GM23338 (cell line): ENCODE measurements around the gene LEFTY1. TPM values are rescaled to one million over a fixed set of nuclear protein-coding genes. Genes with fewer than 3 reads are reported as not detected.
A peak's percentile ranks its signal among the peaks of the same experiment; 100 is the strongest.

ENCODE experiments used
- ATAC-seq: fragments of 200-7000 bp; cut with Tn5 transposase; 3 replicates; pipeline ENCODE4 v1.9.1; 2020
- DNase-seq: peaks from one replicate; pipeline ENCODE4 v3.0.0-alpha.2; 2015; ENCODE audit warnings: low spot score
- H2AFZ ChIP-seq: fragments of 200-600 bp; sonication (generic); 2 replicates; pipeline ENCODE4 v1.8.0; 2016; ENCODE audit warnings: antibody characterized with exemption, mild to moderate bottlenecking, moderate library complexity
- H3F3A ChIP-seq: fragments of 200-600 bp; sonication (generic); replicated peaks from 2 replicates; pipeline ENCODE4 v1.8.0; 2017; ENCODE audit warnings: antibody characterized with exemption, mixed run types, low read depth
- H3K27ac ChIP-seq: fragments of 200-600 bp; sonication (generic); 2 replicates; pipeline ENCODE4 v1.6.1; 2016; ENCODE audit warnings: low read depth
- H3K27me3 ChIP-seq: fragments of 200-600 bp; sonication (generic); 2 replicates; pipeline ENCODE4 v1.8.0; 2016; ENCODE audit warnings: mild to moderate bottlenecking, mixed run types, moderate library complexity; ENCODE audit not compliant: insufficient read depth
- H3K36me3 ChIP-seq: fragments of 200-600 bp; sonication (generic); 2 replicates; pipeline ENCODE4 v1.8.0; 2016; ENCODE audit warnings: mild to moderate bottlenecking; ENCODE audit not compliant: insufficient read depth
- H3K4me1 ChIP-seq: fragments of 200-600 bp; sonication (generic); 2 replicates; pipeline ENCODE4 v1.8.0; 2016; ENCODE audit warnings: mild to moderate bottlenecking, moderate library complexity; ENCODE audit not compliant: insufficient read depth
- H3K4me2 ChIP-seq: fragments of 200-600 bp; sonication (generic); 2 replicates; pipeline ENCODE4 v1.7.1; 2017; ENCODE audit warnings: mixed run types
- H3K4me3 ChIP-seq: fragments of 200-600 bp; sonication (generic); 2 replicates; pipeline ENCODE4 v1.6.1; 2016; ENCODE audit warnings: mixed run types
- H3K79me2 ChIP-seq: fragments of 200-600 bp; sonication (generic); replicated peaks from 2 replicates; pipeline ENCODE4 v1.8.0; 2017; ENCODE audit warnings: mild to moderate bottlenecking; ENCODE audit not compliant: insufficient read depth
- H3K9me2 ChIP-seq: fragments of 200-600 bp; sonication (generic); 2 replicates; pipeline ENCODE4 v1.8.0; 2017; ENCODE audit not compliant: insufficient read depth
- H4K20me1 ChIP-seq: fragments of 200-600 bp; sonication (generic); replicated peaks from 2 replicates; pipeline ENCODE4 v1.8.0; 2017; ENCODE audit warnings: mild to moderate bottlenecking; ENCODE audit not compliant: insufficient read depth
- H3K27ac Mint-ChIP-seq: 2 replicates; pipeline ENCODE4 v1.8.0; 2020; ENCODE audit warnings: inconsistent platforms, mild to moderate bottlenecking, moderate library complexity, mixed read lengths
- H3K27me3 Mint-ChIP-seq: 3 replicates; pipeline ENCODE4 v1.8.0; 2022; ENCODE audit warnings: low read depth, mild to moderate bottlenecking, moderate library complexity, mixed read lengths, inconsistent platforms; ENCODE audit not compliant: insufficient read depth, poor library complexity
- H3K36me3 Mint-ChIP-seq: 3 replicates; pipeline ENCODE4 v1.8.0; 2021; ENCODE audit warnings: low read depth, mild to moderate bottlenecking, inconsistent platforms, moderate library complexity, mixed read lengths
- H3K4me1 Mint-ChIP-seq: 3 replicates; pipeline ENCODE4 v1.8.0; 2020; ENCODE audit warnings: mild to moderate bottlenecking, inconsistent platforms, mixed read lengths
- H3K4me3 Mint-ChIP-seq: 3 replicates; pipeline ENCODE4 v1.8.0; 2021; ENCODE audit warnings: moderate library complexity, mild to moderate bottlenecking, inconsistent platforms, mixed read lengths
- H3K9me3 Mint-ChIP-seq: 3 replicates; pipeline ENCODE4 v1.8.0; 2020; ENCODE audit warnings: moderate library complexity, mild to moderate bottlenecking, inconsistent platforms, mixed read lengths
- CREB1 ChIP-seq: fragments of 250-450 bp; sonication (Bioruptor Pico); IDR thresholded peaks from 2 replicates; pipeline ENCODE4 v1.5.0; 2020; ENCODE audit warnings: low read depth, mild to moderate bottlenecking, moderate library complexity
- EZH2 ChIP-seq: fragments of 200-600 bp; sonication (generic); IDR thresholded peaks from one replicate; pipeline ENCODE4 v1.8.0; 2017; ENCODE audit warnings: antibody characterized with exemption, mild to moderate bottlenecking, low read depth; ENCODE audit not compliant: unreplicated experiment
- EZH2phosphoT487 ChIP-seq: fragments of 200-600 bp; sonication (generic); IDR thresholded peaks from one replicate; pipeline ENCODE4 v1.8.1; 2018; ENCODE audit warnings: antibody characterized with exemption; ENCODE audit not compliant: unreplicated experiment
- JUNB ChIP-seq: IDR thresholded peaks from one replicate; pipeline ENCODE4 v1.6.1; 2016; ENCODE audit warnings: antibody characterized with exemption; ENCODE audit not compliant: unreplicated experiment
- POLR2AphosphoS5 ChIP-seq: IDR thresholded peaks from 2 replicates; pipeline ENCODE4 v1.6.1; 2016; ENCODE audit warnings: antibody characterized with exemption, low read depth
- STAT1 ChIP-seq: IDR thresholded peaks from one replicate; pipeline ENCODE4 v1.6.1; 2016; ENCODE audit warnings: antibody characterized with exemption; ENCODE audit not compliant: unreplicated experiment
- ZNF114 ChIP-seq: fragments of 250-450 bp; sonication (Bioruptor Pico); IDR thresholded peaks from 2 replicates; pipeline ENCODE4 v1.5.0; 2020; ENCODE audit warnings: mild to moderate bottlenecking, moderate library complexity
- ZNF331 ChIP-seq: fragments of 250-450 bp; sonication (Bioruptor Pico); IDR thresholded peaks from 2 replicates; pipeline ENCODE4 v1.5.0; 2020; ENCODE audit warnings: low read depth, mild to moderate bottlenecking, moderate library complexity
- polyA plus RNA-seq: library from polyadenylated mRNA; unstranded; fragments of >200 nt; fragmentation: Nextera tagmentation; extraction: Ambion mirVana; gene quantifications from 2 replicates; pipeline ENCODE4 v1.2.1, GENCODE V29; 2016
- total RNA-seq: library from RNA; depleted of rRNA; stranded (reverse); fragments of >200 nt; shearing (Covaris generic); gene quantifications from 2 replicates; pipeline ENCODE4 v1.2.3, GENCODE V29; 2014
- TF ChIP-seq, protein P1 (sequence below): IDR thresholded peaks from 2 replicates; pipeline ENCODE4 v1.6.1; 2016; ENCODE audit warnings: antibody characterized with exemption
- TF ChIP-seq, protein P2 (sequence below), 2 experiments: fragments of 200-600 bp in 1 of 2; sonication (generic) in 1 of 2; conservative IDR thresholded peaks; 2 replicates each; pipeline versions ENCODE4 v1.5.1 to v1.6.1; 2016 to 2017; ENCODE audit warnings: antibody characterized with exemption in 2 of 2, low read depth in 2 of 2, mild to moderate bottlenecking in 2 of 2, moderate library complexity in 1 of 2
- TF ChIP-seq, protein P3 (sequence below): IDR thresholded peaks from one replicate; pipeline ENCODE4 v1.6.1; 2018; ENCODE audit warnings: antibody characterized with exemption; ENCODE audit not compliant: unreplicated experiment

The LEFTY1 gene
- total and polyA plus RNA-seq, 2 experiments from 2014 or later, result 27.5 to 65.4 TPM

DNA sequence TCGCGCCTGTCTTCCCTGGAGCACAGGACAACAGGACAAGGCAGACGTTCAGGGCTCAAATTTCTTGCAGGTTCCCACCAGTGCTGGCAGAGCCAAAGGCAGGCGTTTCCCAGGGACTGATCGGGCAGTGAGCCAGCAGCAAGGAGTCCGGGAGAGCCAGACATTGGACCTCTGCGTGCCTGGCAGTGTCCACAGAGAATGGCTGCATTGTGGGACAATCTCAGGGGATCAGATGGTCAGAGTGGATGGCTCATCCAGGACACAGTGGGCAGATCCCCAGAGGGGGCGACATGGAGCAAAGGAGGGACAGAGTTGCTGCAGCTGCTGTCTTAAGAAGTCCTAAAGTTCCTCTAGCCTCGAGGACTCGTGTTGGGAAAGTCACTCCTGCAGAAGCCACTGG, 11.4 kb downstream of the LEFTY1 start:
- Mint-ChIP-seq H3K27me3 (peaks cover 23% of the 10 kb centered on the region), H3K4me3 (no peak overlapping the region), H3K36me3 (peaks cover 44% of the 10 kb centered on the region), H3K27ac (no peak overlapping the region), H3K4me1 (peaks cover 44% of the 10 kb centered on the region), H3K9me3 (no peaks in the 10 kb centered on the region)
- peaks cover 26% of the 10 kb centered on the region; the same call in 1 of the 2 replicates for H3K36me3 ChIP-seq
- no peak overlapping the region for H2AFZ ChIP-seq
- peaks cover 27% of the 10 kb centered on the region for H3K4me1 ChIP-seq
- H3K4me3 ChIP-seq, result no peak overlapping the region
- no peaks in the 10 kb centered on the region for H3K27me3 ChIP-seq
- no peak overlapping the region for H3K4me2 ChIP-seq
- peaks cover 60% of the 10 kb centered on the region for H3K79me2 ChIP-seq
- peak overlapping the region; percentile 78; the same call in 1 of the 2 replicates for H3K27ac ChIP-seq
- H4K20me1 ChIP-seq, result peaks cover 17% of the 10 kb centered on the region
- no peaks in the 10 kb centered on the region for H3K9me2 ChIP-seq
- H3F3A ChIP-seq, result no peaks in the 10 kb centered on the region
- TF ChIP-seq, protein P1, sequence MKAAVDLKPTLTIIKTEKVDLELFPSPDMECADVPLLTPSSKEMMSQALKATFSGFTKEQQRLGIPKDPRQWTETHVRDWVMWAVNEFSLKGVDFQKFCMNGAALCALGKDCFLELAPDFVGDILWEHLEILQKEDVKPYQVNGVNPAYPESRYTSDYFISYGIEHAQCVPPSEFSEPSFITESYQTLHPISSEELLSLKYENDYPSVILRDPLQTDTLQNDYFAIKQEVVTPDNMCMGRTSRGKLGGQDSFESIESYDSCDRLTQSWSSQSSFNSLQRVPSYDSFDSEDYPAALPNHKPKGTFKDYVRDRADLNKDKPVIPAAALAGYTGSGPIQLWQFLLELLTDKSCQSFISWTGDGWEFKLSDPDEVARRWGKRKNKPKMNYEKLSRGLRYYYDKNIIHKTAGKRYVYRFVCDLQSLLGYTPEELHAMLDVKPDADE, result no peak
- TF ChIP-seq, protein P2, sequence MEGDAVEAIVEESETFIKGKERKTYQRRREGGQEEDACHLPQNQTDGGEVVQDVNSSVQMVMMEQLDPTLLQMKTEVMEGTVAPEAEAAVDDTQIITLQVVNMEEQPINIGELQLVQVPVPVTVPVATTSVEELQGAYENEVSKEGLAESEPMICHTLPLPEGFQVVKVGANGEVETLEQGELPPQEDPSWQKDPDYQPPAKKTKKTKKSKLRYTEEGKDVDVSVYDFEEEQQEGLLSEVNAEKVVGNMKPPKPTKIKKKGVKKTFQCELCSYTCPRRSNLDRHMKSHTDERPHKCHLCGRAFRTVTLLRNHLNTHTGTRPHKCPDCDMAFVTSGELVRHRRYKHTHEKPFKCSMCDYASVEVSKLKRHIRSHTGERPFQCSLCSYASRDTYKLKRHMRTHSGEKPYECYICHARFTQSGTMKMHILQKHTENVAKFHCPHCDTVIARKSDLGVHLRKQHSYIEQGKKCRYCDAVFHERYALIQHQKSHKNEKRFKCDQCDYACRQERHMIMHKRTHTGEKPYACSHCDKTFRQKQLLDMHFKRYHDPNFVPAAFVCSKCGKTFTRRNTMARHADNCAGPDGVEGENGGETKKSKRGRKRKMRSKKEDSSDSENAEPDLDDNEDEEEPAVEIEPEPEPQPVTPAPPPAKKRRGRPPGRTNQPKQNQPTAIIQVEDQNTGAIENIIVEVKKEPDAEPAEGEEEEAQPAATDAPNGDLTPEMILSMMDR (conservative IDR thresholded peaks at IDR 0.05; ENCODE audit: low read depth in 2 of 2), result peak; percentile 58 to 82
- DNase-seq, result peak; percentile 79
- peak; percentile 21 for ATAC-seq

- Mint-ChIP-seq H3K4me1 (peaks cover 45% of the 10 kb centered on the region), H3K27ac (no peak overlapping the region), H3K4me3 (no peak overlapping the region), H3K27me3 (peaks cover 24% of the 10 kb centered on the region), H3K9me3 (no peaks in the 10 kb centered on the region), H3K36me3 (peaks cover 44% of the 10 kb centered on the region)
- H2AFZ ChIP-seq, result no peak overlapping the region
- no peak for DNase-seq
- H3K36me3 ChIP-seq, result peaks cover 26% of the 10 kb centered on the region; the same call in 1 of the 2 replicates
- peaks cover 19% of the 10 kb centered on the region for H4K20me1 ChIP-seq
- H3K9me2 ChIP-seq, result no peaks in the 10 kb centered on the region
- H3K27me3 ChIP-seq, result no peaks in the 10 kb centered on the region
- H3K79me2 ChIP-seq, result peaks cover 60% of the 10 kb centered on the region
- H3K4me2 ChIP-seq, result no peak overlapping the region
- no peak overlapping the region for H3K27ac ChIP-seq
- no peak overlapping the region for H3K4me3 ChIP-seq
- ATAC-seq, result no peak
- H3F3A ChIP-seq, result no peaks in the 10 kb centered on the region
- H3K4me1 ChIP-seq, result peaks cover 27% of the 10 kb centered on the region
- TF ChIP-seq CREB1 (CRISPR knock-in tag) (no peak), POLR2AphosphoS5 (no peak), ZNF331 (CRISPR knock-in tag) (no peak), STAT1 (no peak), EZH2 (no peak), ZNF114 (CRISPR knock-in tag) (no peak), EZH2phosphoT487 (no peak), JUNB (no peak)
- TF ChIP-seq, protein P1, result no peak
- TF ChIP-seq, protein P2 (conservative IDR thresholded peaks at IDR 0.05; ENCODE audit: low read depth in 2 of 2), result no peak
- TF ChIP-seq, protein P3, sequence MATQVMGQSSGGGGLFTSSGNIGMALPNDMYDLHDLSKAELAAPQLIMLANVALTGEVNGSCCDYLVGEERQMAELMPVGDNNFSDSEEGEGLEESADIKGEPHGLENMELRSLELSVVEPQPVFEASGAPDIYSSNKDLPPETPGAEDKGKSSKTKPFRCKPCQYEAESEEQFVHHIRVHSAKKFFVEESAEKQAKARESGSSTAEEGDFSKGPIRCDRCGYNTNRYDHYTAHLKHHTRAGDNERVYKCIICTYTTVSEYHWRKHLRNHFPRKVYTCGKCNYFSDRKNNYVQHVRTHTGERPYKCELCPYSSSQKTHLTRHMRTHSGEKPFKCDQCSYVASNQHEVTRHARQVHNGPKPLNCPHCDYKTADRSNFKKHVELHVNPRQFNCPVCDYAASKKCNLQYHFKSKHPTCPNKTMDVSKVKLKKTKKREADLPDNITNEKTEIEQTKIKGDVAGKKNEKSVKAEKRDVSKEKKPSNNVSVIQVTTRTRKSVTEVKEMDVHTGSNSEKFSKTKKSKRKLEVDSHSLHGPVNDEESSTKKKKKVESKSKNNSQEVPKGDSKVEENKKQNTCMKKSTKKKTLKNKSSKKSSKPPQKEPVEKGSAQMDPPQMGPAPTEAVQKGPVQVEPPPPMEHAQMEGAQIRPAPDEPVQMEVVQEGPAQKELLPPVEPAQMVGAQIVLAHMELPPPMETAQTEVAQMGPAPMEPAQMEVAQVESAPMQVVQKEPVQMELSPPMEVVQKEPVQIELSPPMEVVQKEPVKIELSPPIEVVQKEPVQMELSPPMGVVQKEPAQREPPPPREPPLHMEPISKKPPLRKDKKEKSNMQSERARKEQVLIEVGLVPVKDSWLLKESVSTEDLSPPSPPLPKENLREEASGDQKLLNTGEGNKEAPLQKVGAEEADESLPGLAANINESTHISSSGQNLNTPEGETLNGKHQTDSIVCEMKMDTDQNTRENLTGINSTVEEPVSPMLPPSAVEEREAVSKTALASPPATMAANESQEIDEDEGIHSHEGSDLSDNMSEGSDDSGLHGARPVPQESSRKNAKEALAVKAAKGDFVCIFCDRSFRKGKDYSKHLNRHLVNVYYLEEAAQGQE, result no peak
Observed at GRCh38 chr1:225876900-225877510, 11.9 kb downstream of the LEFTY1 start.
